ENCODE measurements around the gene PRKCI.

DNA sequence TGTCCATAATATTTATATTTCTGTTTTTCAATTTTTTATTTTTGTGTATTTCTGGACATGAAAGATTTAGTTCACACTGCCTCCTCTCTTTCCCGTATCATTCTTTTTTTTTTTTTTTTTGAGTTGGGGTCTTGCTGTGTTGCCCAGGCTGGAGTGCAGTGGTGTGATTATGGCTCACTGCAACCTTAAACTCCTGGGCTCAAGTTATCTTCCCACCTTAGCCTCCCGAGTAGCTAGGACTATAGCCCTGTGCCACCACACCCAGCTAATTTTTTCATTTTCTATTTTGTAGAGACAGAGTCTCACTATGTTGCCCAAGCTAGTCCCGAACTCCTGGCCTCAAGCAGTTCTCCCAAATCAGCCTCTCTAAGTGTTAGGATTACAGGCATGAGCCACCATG, 53.6 kb downstream of the PRKCI start:
- TF ChIP-seq, protein P1, sequence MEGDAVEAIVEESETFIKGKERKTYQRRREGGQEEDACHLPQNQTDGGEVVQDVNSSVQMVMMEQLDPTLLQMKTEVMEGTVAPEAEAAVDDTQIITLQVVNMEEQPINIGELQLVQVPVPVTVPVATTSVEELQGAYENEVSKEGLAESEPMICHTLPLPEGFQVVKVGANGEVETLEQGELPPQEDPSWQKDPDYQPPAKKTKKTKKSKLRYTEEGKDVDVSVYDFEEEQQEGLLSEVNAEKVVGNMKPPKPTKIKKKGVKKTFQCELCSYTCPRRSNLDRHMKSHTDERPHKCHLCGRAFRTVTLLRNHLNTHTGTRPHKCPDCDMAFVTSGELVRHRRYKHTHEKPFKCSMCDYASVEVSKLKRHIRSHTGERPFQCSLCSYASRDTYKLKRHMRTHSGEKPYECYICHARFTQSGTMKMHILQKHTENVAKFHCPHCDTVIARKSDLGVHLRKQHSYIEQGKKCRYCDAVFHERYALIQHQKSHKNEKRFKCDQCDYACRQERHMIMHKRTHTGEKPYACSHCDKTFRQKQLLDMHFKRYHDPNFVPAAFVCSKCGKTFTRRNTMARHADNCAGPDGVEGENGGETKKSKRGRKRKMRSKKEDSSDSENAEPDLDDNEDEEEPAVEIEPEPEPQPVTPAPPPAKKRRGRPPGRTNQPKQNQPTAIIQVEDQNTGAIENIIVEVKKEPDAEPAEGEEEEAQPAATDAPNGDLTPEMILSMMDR (IDR thresholded peaks at IDR 0.05 in 8 of 11, conservative IDR thresholded peaks at IDR 0.05 in 3 of 11): no peak
- TF ChIP-seq POLR2AphosphoS5 (IDR thresholded peaks at IDR 0.05): no peak

Measured in spleen (tissue), 7 donors.